ENCODE data around the gene NFS1.

- TF ChIP-seq CTCF (IDR thresholded peaks at IDR 0.05; ENCODE audit: insufficient read depth, low read length, poor library complexity, severe bottlenecking) (no peak), EZH2phosphoT487 (conservative IDR thresholded peaks at IDR 0.05; ENCODE audit: low read length) (no peak)
These were observed 46.3 kb downstream of the NFS1 start for GRCh38 chr20:35652641-35653429.
